Stimulated activated CD8-positive, alpha-beta memory T cell treated with anti-CD3 and anti-CD28 coated beads, Interleukin-12 subunit alpha, Interleukin-12 subunit beta, amount 100 ng/mL, for 1 hour (primary cell): Measurements from ENCODE around the gene MGAT3.

Experiments used
- DNase-seq: peaks from one replicate; pipeline ENCODE4 v3.0.0-alpha.2; 2020; ENCODE audit warnings: low read depth

Gene MGAT3

GRCh38 chr22:39471381-39472141, 14.7 kb downstream of the MGAT3 start:
- DNase-seq = no peak

- no peak for DNase-seq
Measured at GRCh38 chr22:39472570-39473556, 16.1 kb downstream of the MGAT3 start.

- no peak for DNase-seq
Measured at GRCh38 chr22:39473851-39474250, 17.0 kb downstream of the MGAT3 start.

- DNase-seq = no peak
Measured at GRCh38 chr22:39474351-39475111, 17.7 kb downstream of the MGAT3 start.

GRCh38 chr22:39475337-39475736, 18.5 kb downstream of the MGAT3 start:
- no peak for DNase-seq

GRCh38 chr22:39475902-39476301, 19.1 kb downstream of the MGAT3 start:
- DNase-seq = no peak

GRCh38 chr22:39476664-39477063, 19.9 kb downstream of the MGAT3 start:
- no peak for DNase-seq

GRCh38 chr22:39477542-39477941, 20.7 kb downstream of the MGAT3 start:
- no peak for DNase-seq

GRCh38 chr22:39478441-39478850, 21.6 kb downstream of the MGAT3 start:
- no peak for DNase-seq

GRCh38 chr22:39479254-39479653, 22.4 kb downstream of the MGAT3 start:
- no peak for DNase-seq

GRCh38 chr22:39480557-39480956, 23.7 kb downstream of the MGAT3 start:
- DNase-seq = no peak

- no peak for DNase-seq
Measured at GRCh38 chr22:39481054-39481453, 24.2 kb downstream of the MGAT3 start.

- no peak for DNase-seq
Measured at GRCh38 chr22:39481595-39481994, 24.8 kb downstream of the MGAT3 start.

- no peak for DNase-seq
Measured at GRCh38 chr22:39482768-39483167, 26.0 kb downstream of the MGAT3 start.

GRCh38 chr22:39486951-39487825, 30.4 kb downstream of the MGAT3 start:
- no peak for DNase-seq

- no peak for DNase-seq
Measured at GRCh38 chr22:39487826-39488520, 31.2 kb downstream of the MGAT3 start.

GRCh38 chr22:39488563-39489083, 31.8 kb downstream of the MGAT3 start:
- no peak for DNase-seq

GRCh38 chr22:39489094-39490068, 32.6 kb downstream of the MGAT3 start:
- DNase-seq = no peak

- peak; percentile 63 for DNase-seq
Measured at GRCh38 chr22:39490135-39490798, 33.5 kb downstream of the MGAT3 start.
